GM21786 (cell line): ENCODE results near the gene BCL2L11.

Experiments used
- ATAC-seq: cut with Tn5 transposase; IDR thresholded peaks from one replicate; pipeline ENCODE4 v1.9.1; 2021; ENCODE audit not compliant: unreplicated experiment

BCL2L11 gene

DNA sequence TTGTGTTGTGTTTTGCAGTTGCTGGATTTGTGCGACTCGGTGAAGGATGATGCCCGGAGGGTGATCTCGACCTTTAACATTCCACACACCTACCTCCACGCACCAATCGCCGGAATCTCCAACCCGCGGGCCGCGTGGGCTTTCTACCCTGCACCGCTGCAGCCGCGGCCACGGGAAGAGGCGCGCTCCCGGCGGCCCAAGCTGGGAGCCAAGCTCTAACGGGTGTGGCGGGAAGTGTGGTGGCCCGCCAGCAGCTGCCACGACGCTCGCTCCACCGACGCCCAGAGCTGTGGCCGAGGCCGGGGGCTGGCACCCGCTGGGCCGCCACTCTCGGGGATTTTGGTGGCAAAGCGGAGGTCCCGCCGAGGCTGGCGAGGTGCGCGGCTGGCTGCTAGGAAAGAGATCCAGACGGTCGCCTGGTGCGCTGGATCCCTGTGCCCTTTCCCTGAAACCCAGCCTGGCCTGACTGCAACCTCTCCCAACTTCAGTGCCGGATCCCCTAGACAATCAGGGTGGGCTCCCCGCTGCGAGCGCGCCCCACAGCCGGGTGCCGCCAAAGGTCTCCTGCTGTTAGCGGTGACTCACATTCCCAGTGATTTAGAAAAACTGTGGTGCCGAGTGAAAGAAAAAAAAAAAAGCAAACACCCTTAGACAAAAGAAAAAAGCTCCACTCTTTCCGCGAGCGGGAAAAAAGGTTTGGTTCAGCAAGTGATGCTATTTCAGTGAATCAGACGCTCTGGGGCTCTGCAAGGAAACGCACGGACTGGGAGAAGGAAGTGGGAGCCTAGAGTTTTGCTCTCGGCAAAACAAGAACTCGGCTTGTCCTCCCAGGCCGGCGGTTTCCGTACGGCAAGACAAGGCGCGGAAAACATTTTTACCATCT, 2.9 kb upstream of the BCL2L11 start:
- no peak for ATAC-seq

DNA sequence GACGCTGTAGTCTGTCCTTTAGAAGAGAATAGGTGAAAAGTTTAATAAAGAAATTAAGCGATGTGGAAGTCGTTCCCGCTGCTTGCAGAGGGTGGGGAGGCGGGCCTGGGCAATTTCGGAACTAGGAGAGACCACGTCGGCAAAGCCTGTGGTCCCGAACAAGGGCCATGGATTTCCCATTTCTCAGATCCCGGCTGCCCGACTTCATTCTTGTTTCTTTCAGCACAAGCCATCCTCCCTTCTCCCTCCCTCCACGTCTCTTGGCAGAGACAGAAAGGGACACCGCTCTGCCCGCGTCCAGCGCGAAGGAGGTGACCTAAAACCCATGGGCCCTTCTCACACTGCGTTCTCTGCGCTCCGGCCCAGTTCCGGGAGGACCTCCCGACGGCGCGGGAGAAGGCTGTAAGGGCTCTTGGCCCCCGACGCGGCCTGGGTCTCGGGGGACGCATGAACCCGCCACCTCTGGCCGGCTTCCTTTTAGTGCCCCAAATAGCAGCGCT, 2.2 kb upstream of the BCL2L11 start:
- ATAC-seq = no peak

DNA sequence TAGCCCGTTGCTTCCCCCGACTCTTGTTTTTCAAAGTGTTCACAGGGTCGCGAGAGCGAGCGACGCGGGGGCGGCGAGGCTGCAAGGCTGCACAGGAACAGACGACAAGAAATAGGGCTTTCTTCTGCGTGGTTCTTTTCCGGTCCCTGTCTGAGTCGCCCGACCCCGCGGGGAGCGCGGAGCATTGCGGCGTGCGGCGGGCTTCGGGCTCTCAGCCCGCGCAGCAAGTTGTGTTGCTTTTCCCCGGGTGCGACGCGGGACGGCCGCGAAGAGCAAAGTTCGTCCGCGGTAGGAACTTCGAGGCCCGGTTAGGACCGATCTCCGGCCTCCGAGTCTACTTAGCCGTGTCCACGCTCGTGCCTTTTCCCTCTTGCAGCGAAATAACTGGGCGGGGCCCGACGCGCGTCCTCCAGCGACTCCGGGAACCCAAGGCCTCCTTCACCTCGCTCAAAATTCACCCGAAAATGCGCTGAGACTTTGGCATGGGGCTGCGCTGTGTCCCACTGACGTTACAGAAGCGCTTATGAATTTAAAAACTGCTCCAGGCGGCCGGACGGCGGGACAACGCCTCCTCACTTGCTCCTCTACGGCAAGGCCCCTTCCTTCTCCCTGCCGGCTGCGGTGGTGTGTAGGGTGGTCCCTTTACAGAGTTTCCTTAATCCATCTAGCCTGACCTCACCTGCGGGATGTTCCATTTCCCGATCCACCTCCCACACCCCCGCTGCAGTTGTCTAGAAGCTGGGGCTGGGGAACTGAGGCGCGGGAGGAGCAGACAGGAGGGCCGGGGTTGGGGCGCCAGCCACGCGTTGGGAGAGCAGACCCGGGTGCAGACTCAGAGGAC, 1.5 kb upstream of the BCL2L11 start:
- ATAC-seq = no peak

DNA sequence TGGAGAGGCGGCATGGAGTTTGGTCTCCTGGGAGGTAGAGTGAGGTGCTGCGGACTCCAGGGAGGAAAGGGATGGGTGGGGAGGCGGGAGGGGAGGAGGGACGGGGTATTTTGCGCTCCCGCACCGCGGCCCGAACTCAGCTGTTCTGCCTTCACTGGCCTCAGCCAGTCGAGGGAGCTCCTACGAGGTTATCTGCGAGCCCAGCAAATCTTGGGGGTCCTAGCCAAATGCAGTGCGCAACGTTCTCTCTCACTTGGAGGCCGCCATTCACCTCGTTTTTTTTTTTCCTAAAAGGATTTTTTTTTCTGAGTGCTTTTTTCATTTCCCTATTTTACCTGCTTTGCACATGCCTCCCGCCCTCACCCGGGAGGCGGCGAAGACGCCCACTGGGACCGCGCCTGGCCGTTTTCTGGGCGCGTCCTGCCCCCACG, 877 bp upstream of the BCL2L11 start:
- no peak for ATAC-seq

DNA sequence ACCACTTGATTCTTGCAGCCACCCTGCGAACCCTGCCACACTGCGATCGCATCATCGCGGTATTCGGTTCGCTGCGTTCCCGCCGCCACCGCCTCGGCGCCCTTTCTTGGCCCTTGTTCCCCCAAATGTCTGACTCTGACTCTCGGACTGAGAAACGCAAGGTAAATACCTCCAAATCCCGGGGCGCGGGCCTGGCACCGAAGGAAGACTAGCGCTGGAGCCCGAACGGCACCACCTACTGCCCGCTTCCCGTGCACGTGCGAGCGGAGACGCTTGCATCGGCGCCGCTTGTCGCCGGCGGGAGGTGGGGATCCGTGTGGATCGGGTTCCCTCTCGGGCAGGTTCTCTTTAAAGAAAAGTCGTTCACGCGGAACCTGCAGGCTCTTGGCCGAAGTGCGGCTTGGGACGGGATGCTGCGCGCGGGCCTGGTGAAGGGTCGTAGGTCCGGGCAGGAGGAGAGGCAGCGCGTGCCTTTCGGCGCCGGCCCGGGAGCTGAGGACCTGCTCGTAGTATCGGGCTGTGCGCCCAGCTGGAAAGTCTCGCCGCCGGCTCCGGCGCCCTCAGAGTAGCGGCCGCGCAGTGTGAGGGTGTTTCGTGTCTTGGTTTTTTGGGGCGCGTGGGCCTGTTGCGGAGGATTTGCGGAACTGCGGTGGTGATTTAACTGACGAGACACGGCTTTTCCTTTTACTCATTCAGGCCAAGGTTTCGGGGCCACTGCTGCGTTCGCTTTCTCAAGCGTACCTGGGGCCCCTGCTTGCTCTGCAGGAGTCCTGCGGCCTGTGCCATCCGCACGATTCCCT, 514 bp downstream of the BCL2L11 start:
- no peak for ATAC-seq

DNA sequence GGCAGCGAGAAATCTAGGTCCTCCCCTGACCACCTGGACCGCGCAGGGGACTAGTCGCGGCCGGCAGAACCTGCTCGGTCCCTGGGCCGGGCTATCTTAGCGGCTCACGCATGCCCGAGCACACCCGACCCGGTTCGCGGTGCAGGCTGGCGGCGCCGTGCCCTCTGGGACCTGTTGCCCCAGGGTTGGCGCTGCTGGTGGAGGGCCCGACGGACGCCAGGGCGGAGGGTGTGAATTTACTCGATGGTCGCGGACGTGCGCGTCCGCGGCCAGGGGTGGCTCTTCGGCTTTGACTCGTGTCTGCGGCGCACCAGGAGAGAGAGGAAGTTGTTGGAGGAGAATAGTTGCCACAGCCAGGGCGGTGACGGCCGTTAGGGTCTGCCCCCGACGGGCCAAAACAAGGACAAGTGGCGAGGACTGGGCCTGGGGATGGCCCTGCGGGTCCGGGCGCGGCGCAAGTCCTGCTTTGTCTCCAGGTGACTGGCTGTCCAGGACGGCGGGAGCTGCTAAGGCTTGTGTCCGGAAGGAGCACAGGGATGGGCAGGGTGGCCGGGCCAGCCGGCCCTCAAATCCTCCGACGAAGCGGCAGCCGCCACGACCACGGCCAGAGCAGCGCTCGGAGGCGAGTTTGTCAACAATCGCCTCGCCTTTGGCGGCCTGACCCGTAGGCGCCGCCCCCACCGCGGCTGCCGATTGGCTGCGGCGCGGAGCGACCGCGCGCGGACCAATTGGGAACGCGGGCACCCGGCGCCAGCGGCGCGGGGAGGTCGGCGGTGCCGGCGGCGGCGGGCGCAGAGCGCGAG, 1.3 kb downstream of the BCL2L11 start:
- peak; percentile 39 for ATAC-seq

DNA sequence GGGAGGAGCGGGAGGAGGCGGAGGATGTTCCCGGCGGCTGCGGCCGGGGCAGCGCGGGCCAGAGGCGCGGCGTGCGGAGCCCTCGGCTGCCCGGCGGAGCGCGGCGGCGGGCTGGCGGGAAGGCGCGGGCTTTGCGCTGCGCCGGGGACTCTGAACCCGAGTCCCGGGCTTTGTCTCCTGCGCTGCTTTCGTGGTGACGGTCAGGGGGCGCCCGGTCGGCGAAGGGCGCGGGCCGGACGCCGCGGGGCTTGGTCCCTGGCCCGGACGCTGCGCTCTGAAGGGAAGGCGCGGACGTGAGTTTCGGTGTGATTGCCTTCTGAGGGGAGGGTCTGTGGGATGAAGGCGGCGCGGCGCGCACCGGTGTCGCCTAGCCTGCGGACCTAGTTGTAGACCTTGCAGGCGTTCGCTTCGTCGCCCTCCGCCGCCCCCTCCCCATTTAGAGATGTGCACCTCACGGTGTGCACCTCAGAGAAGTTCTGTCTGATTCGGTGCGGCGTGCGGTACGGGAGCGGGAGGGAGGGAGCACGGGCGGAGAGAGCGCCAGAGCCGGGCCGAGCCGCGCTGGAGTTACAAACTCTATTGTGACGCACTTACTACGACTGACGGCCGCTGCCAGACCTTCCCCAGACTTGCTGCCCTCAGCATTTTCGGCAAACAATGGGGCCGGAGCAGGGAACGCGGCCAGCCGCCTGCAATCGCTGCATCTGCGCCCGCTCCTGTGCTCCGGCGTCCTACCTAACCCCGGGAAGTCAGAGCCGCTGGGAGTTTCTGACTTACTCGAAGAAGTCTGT, 2.1 kb downstream of the BCL2L11 start:
- ATAC-seq = no peak

DNA sequence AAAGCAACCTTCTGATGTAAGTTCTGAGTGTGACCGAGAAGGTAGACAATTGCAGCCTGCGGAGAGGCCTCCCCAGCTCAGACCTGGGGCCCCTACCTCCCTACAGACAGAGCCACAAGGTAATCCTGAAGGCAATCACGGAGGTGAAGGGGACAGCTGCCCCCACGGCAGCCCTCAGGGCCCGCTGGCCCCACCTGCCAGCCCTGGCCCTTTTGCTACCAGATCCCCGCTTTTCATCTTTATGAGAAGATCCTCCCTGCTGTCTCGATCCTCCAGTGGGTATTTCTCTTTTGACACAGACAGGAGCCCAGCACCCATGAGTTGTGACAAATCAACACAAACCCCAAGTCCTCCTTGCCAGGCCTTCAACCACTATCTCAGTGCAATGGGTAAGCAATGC, 3.0 kb downstream of the BCL2L11 start:
- ATAC-seq = no peak

DNA sequence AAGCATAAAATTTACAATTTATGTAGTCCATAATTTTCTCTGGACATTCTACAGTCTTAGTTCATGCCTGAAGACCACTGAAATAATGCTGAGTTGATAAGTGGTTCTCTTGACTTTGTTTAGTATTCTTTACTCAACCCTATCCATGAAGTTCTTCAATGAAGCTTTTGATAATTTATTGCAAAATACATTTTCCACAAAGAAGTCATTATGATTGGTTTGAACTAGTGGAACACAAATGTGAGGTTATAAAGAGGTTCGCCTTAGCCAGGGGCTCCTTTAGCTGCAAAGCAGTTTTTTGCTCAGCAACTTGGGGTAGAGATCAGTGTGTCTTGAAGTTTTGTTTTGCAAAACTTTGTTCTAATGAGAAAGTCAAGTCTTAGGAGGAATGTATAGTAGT, 5.9 kb downstream of the BCL2L11 start:
- ATAC-seq = no peak

DNA sequence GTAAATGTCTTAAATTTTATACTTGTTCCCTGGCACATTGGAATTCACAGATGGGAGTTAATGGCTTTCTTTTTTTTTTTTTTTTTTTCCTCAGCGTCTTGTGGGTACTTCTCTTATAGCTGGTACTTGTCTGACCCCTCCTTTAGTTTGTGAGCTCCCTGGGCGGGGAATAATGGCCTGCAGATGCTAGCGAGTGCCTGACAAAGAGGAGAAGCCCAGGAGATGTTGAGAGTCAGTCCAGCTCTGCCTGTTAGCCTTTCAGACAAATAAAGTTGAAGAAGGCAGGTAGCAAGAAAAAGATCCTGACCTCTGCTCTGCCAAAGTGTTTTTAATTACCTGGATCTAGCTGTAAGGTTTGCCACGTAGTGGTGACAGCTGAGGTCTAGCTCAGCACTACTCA, 6.6 kb downstream of the BCL2L11 start:
- ATAC-seq = no peak

DNA sequence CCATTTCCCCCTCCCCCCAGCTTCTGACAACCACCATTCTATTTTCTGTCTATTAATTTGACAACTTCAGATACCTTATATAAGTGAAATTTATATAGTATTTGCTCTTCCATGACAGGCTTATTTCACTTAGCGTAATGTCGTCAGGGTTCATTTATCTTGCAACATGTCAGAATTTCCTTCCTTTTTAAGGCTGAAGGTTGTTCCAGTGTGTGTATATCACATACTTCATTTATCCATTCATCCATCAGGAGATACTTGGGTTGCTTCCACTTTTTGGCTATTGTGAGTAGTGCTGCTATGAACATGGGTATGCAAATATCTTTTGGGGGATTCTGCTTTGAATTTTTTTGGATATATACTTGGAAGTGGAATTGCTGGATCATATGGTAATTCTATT, 7.4 kb downstream of the BCL2L11 start:
- ATAC-seq = no peak

DNA sequence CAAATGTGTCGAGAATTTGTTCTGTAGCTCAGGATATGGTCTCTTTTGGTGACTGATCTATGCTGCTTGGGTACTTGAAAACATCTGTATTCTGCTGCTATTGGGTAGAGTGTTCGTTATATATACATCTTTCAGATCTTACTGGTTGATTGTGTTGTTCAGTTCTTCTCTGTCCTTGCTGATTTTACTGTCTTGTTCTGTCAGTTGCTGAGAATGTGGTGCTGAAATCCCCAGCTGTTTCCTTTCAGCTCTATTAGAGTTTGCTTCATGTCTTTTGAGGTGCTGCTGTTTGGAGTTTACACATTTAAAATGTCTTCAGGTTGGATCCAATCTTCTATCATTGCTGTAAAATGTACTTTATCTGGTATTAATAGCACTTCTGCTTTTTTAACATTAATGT, 12.9 kb downstream of the BCL2L11 start:
- ATAC-seq = no peak

DNA sequence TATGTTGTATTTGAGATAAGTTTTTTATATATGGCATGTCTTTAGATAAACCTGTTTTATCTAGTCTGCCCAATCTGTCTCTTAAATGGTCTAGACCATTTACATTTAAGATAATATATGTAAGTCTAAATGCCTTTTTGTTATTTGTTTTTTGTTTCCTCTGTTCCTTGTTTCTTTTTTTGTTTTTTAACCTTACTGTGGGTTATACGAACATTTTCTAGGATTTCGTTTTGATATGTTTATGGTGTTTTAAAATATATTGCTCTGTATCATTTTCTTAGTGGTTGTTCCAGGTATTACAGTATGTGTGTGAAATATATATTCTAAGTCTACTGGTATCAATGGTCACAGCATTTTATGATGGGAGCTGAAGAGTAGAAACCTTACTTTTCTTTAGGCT, 13.3 kb downstream of the BCL2L11 start:
- no peak for ATAC-seq

DNA sequence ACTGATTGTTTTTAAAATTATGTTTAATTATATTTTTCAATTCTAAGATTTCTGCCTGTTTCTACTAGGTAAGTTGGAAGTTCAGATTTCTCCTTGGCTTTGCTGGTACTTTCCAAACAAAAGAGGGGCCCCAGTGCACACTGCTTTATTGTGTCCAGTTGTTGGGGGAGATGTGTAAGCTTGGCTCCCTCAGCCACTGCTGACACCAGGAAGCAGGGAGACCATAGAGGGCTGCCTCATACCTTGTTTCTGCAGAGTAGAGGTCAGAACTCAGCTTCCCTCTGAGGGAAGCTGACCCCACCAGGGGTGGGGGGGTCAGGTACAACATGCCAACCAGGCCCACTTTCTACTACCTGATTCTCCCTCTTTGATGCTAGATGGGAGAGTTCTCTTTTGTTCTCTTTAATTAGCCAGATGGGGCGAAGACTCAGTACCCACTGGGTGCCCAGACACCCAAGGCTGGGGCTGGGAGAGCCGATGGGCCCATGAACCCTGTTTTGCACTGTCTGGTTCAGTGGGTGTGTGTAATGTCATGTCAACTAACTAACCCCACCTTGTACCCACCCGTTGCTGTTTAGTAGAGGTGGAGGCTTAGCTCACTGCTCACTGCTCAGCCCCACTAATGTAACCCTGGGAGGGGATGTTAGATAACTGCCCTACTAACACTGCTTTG, 14.7 kb downstream of the BCL2L11 start:
- no peak for ATAC-seq

DNA sequence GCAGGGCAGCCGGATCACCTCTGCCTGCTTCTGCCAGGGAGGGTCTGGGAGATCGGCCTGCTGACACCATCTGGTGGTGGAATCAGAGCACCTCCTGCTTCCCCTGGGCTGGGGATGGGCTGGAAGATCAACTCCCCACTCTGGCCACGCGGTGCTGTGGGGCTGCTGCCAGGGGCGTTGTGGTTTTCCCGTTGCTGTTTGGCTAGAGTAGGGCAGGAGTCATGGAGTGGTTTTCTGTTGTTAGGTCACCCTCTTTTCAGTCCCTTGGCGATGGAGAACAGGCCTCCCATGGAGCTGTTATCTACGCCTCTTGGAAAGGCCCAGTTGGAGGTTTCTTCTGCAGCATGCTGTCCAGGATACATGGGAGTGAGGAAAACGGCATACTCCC, 15.2 kb downstream of the BCL2L11 start:
- ATAC-seq = no peak

DNA sequence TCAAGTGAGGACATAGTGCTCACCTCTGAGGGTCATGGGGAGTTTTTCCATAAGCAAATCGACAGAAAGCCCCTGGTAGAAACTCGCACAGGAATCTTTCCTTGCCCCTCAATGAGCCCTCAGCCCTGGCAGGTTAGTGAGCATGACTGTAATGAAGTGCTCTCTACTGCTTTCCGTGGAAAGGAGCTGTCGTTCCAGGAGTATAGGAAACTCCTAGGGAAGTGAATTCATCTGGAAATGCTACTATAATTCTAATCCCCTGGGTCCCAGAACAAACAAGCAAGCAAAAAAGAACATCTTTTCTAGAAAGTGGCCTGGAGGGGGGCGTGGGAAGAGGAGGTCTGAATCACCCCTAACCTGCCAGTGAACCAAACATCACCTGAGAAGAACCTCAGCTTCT, 18.1 kb downstream of the BCL2L11 start:
- ATAC-seq = no peak

DNA sequence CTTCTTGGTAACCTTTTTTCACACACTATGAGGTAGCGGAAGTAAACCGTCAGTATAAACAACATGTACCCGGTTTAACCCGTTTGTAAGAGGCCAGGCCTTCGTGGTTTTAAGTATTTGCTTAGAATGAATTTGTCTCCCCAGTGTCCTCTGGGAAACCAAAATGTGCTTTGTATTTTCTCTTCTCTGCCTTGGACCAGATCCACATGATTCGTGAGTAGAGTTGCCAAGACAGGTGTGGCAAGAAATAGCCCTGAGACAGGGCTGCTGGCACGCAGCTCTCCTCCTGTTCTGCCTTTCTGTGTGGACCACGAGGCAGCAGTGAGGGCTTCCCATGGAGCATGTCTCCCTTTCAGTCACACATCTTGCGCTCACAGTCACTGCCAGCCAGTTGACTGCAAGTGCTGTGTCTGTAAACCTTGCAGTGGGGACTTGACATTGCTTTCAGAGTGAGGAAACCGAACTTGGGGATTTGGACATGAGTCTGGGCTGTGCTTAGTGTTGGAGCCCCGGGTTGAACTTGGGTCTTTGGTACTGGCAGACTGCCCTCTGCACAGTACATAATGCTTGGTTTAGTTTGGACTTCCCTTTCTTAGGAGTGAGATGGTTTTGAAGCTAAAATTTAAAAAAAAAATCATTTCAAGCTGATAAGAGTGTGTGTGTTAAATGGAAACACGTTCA, 19.1 kb downstream of the BCL2L11 start:
- ATAC-seq = no peak

DNA sequence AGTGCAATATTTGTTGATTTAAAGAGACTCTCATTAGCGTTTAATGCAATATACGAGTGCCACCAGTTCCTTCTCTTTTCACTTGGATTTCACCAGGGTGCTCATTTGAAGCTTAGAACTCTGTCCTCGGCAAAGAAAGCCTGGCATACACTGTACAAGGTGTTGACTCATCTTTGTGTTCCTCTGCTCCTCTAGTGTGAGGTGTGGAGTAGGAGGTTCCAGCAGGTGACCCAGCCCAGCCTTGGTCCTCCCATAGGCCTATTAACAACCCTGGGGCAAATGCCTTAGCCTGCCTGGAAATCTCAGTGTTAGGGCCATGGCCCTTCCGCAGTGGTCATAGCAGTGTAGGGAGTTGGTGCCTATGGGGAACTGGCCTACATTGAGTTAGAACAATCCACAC, 20.1 kb downstream of the BCL2L11 start:
- no peak for ATAC-seq
